ENCODE results near the gene EFL1. TPM values are rescaled to one million over a fixed set of nuclear protein-coding genes. Genes with fewer than 3 reads are reported as not detected.

Gene EFL1
- total and polyA plus RNA-seq, 2 donors (not counting 3 experiments of a cell fraction or from before 2014, with no cell fraction given), result 6.6 to 21.9 TPM

- Histone ChIP-seq H2AFZ (ENCODE audit: low read depth, low read length) (no peak overlapping the region), H3K79me2 (ENCODE audit: control insufficient read depth, insufficient read depth, low read length) (no peaks in the 10 kb centered on the region), H3K27me3 (ENCODE audit: control insufficient read depth in 2 of 2, insufficient read depth in 2 of 2, low read length in 2 of 2) (no peaks in the 10 kb centered on the region), H3K9ac (replicated peaks; ENCODE audit: extremely low read depth, insufficient read depth, low read length) (no peak overlapping the region), H3K4me3 (replicated peaks in 1 of 3; ENCODE audit: insufficient read depth in 1 of 3, low read depth in 1 of 3, low read length in 3 of 3) (no peak overlapping the region), H3K9me3 (replicated peaks; ENCODE audit: control insufficient read depth, insufficient read depth, low read length) (no peaks in the 10 kb centered on the region), H3K27ac (ENCODE audit: insufficient read depth, low read depth, low read length) (no peak overlapping the region), H3K36me3 (ENCODE audit: control insufficient read depth in 2 of 2, extremely low read depth in 1 of 2, insufficient read depth in 2 of 2, low read length in 2 of 2) (no peaks in the 10 kb centered on the region), H3K4me1 (ENCODE audit: control insufficient read depth, extremely low read depth, insufficient read depth, low read length) (peaks cover 4% of the 10 kb centered on the region), H3K9me1 (replicated peaks; ENCODE audit: control insufficient read depth, extremely low read depth, insufficient read depth, low read length) (no peaks in the 10 kb centered on the region), H3K4me2 (ENCODE audit: insufficient read depth, low read length) (no peak overlapping the region), H4K20me1 (replicated peaks; ENCODE audit: control insufficient read depth, extremely low read depth, insufficient read depth, low read length) (no peaks in the 10 kb centered on the region)
- no peak for DNase-seq (ENCODE audit: low read depth, low spot score)
- no TSS peak for BruUV-seq (replicated peaks)
- FAIRE-seq, result no peak
- ChIA-PET CTCF (interaction anchor here (1.2 to 1.4 kb wide), 3 partner anchors 11 to 79 kb away, joined by 3 to 6 read pairs (median 3); no protein-coding TSS in a partner anchor), POLR2A (no interaction called here)
- dilution Hi-C loops (cut with MboI; ENCODE audit: extremely low pct_ligation_motif_present, low sequenced_read_pairs) (no loop called here), intact Hi-C loops (cut with micrococcal nuclease) (loop anchor here (5.0 kb wide), 1 partner anchor 40 kb away; no protein-coding TSS in a partner anchor)
- no peak for TF ChIP-seq EZH2 (IDR thresholded peaks at IDR 0.05; ENCODE audit: borderline replicate concordance, low read depth, low read length, severe bottlenecking)
Observed at GRCh38 chr15:82186719-82187406, 75.7 kb downstream of the EFL1 start.

GRCh38 chr15:82186161-82186560 lies 76.4 kb downstream of the EFL1 start:
- H3K9me1 ChIP-seq (replicated peaks; ENCODE audit: control insufficient read depth, extremely low read depth, insufficient read depth, low read length), result no peaks in the 10 kb centered on the region
- TF ChIP-seq EZH2 (IDR thresholded peaks at IDR 0.05; ENCODE audit: borderline replicate concordance, low read depth, low read length, severe bottlenecking) (no peak), FOS (IDR thresholded peaks at IDR 0.05; ENCODE audit: borderline replicate concordance, insufficient read depth, low read length) (no peak)
- H3K79me2 ChIP-seq (ENCODE audit: control insufficient read depth, insufficient read depth, low read length), result no peaks in the 10 kb centered on the region
- no peak overlapping the region for H2AFZ ChIP-seq (ENCODE audit: low read depth, low read length)
- no peak overlapping the region for H3K4me2 ChIP-seq (ENCODE audit: insufficient read depth, low read length)
- H3K27me3 ChIP-seq (ENCODE audit: control insufficient read depth in 2 of 2, insufficient read depth in 2 of 2, low read length in 2 of 2), result no peaks in the 10 kb centered on the region
- H4K20me1 ChIP-seq (replicated peaks; ENCODE audit: control insufficient read depth, extremely low read depth, insufficient read depth, low read length), result no peaks in the 10 kb centered on the region
- H3K4me3 ChIP-seq (replicated peaks in 1 of 3; ENCODE audit: insufficient read depth in 1 of 3, low read depth in 1 of 3, low read length in 3 of 3), result no peak overlapping the region
- no peaks in the 10 kb centered on the region for H3K36me3 ChIP-seq (ENCODE audit: control insufficient read depth in 2 of 2, extremely low read depth in 1 of 2, insufficient read depth in 2 of 2, low read length in 2 of 2)
- FAIRE-seq (no peak), DNase-seq (ENCODE audit: low read depth, low spot score) (no peak)
- dilution Hi-C loops (cut with MboI; ENCODE audit: extremely low pct_ligation_motif_present, low sequenced_read_pairs) (no loop called here), intact Hi-C loops (cut with micrococcal nuclease) (loop anchor here (5.0 kb wide), 1 partner anchor 39 kb away; no protein-coding TSS in a partner anchor)
- H3K27ac ChIP-seq (ENCODE audit: insufficient read depth, low read depth, low read length), result no peak overlapping the region
- no peak overlapping the region for H3K9ac ChIP-seq (replicated peaks; ENCODE audit: extremely low read depth, insufficient read depth, low read length)
- ChIA-PET POLR2A (no interaction called here), CTCF (no interaction called here)
- BruUV-seq (replicated peaks), result no TSS peak
- H3K4me1 ChIP-seq (ENCODE audit: control insufficient read depth, extremely low read depth, insufficient read depth, low read length), result peaks cover 4% of the 10 kb centered on the region
- H3K9me3 ChIP-seq (replicated peaks; ENCODE audit: control insufficient read depth, insufficient read depth, low read length), result no peaks in the 10 kb centered on the region

All from endothelial cell of umbilical vein (primary cell).